GM18909 (cell line): Measurements from ENCODE around the gene TCP10L.
A peak's percentile ranks its signal among the peaks of the same experiment; 100 is the strongest.
"Not testable (repeated sequence)": the region's sequence is repeated elsewhere in the genome, so short reads cannot be mapped to it uniquely, and the experiment has no call there.

Experiments used
- ATAC-seq: cut with Tn5 transposase; IDR thresholded peaks from one replicate; pipeline ENCODE4 v1.9.1; 2021; ENCODE audit warnings: mild to moderate bottlenecking; ENCODE audit not compliant: unreplicated experiment, poor library complexity

Gene TCP10L, protein sequence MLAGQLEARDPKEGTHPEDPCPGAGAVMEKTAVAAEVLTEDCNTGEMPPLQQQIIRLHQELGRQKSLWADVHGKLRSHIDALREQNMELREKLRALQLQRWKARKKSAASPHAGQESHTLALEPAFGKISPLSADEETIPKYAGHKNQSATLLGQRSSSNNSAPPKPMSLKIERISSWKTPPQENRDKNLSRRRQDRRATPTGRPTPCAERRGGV

GRCh38 chr21:32585042-32585710 is at the start of gene TCP10L:
Gene TCP10L, minus strand, starts transcription at chr21:32585523. Its CDS starts 1,219 bp downstream, at chr21:32584304.
- no peak for ATAC-seq

GRCh38 chr21:32626621-32627196 is 41.4 kb upstream of the TCP10L start:
- ATAC-seq, result no peak

- not testable (repeated sequence) for ATAC-seq
Measured at GRCh38 chr21:32618218-32618617, 32.9 kb upstream of the TCP10L start.

- ATAC-seq, result no peak
Measured at GRCh38 chr21:32613436-32614043, 28.2 kb upstream of the TCP10L start.

GRCh38 chr21:32612999-32613337 is 27.6 kb upstream of the TCP10L start:
- no peak for ATAC-seq

DNA sequence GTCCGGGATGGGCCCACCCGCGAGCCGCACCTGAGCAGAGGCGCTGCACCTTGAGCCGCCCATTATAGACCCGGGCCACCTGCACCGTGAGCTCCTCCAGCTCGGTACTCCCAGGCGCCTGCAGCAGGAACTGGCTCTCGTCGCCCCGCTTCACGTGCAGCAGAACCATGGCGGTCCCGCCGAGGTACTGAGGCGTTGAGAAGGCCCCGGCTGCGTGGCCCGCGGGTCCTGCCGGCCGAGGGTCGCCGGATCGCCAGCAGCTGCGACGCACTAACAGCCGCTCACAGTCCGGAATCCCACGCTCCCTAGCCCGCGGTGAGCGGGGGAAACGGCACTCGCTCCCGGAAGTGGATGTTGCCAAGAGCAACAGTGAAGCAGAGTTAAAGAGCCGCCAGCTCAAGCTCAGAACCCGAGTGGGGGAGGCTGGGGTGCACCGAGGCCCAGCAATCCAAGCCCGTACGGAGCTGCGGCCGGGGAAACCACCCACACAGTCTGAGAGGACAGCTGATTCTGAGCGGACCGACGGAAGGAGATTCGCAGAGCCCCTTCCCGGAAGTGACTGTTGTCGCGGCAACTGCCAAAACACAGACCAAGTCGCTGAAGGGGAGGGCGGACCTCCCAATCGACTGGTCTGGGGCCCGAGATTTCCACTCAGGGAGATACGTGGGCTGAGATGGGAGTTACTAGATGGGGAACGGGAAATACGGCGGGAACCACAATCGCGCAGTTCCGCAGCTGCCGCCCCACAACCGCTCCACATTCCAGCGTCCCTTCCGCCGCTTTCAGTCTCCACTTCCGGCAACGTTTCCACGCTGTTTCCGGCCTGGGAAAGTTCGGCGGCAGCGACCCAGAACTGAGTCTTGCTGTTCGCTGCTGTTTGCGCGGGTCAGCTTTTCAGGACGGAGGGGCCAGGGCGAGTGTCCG is 27.0 kb upstream of the TCP10L start, which contains the start of gene CFAP298:
TSS of gene CFAP298 (minus strand) at position 303 of the 924 bp plus-strand sequence. CDS start at position 169, 134 bp downstream.
- peak; percentile 97 for ATAC-seq

- peak; percentile 21 for ATAC-seq
Measured at GRCh38 chr21:32611471-32611997, 26.2 kb upstream of the TCP10L start.

GRCh38 chr21:32610940-32611339 is 25.6 kb upstream of the TCP10L start:
- not testable (repeated sequence) for ATAC-seq

DNA sequence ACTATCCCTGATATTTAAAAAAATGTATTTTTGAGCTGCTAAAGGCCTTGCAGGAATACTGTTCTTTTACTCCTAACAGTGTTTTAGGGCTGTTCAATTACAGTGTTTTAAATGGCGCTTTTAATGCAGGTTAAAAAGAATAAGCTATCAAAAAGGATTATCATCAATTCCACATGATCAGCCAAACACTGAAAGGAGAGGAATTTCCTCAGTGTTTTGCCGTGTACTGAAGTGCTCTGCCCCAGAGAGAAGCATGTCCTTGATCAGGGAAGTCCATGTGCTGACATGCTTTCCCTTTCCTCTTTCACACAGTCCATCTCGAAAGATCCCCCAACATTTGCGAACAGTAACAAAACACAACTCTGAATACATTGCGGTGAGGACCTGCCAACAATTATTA is 23.5 kb upstream of the TCP10L start:
- no peak for ATAC-seq

DNA sequence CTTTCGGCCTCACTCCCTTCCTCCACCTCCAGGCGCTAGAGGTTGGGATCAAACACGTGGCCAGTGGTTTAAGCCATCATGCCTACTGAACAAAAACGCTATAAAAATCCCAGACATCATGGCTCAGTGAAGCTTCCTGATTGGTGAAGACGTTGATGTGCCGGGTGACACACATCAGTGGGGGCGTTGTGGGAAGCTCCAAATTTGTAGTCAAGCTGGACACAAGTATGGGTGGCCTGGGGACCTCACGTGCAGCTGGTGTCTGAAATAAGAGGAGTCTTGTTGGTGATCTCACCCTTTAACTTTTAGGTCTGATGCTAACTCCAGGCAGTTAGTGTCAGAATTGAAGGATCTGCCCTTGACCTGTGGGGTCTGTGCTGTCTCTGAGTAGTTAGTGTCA is 20.1 kb upstream of the TCP10L start:
- ATAC-seq, result no peak

- ATAC-seq, result no peak
Measured at GRCh38 chr21:32604464-32604863, 19.1 kb upstream of the TCP10L start.

GRCh38 chr21:32603131-32603530 is 17.8 kb upstream of the TCP10L start:
- no peak for ATAC-seq

- ATAC-seq, result no peak
Measured at GRCh38 chr21:32602099-32602498, 16.8 kb upstream of the TCP10L start.

- no peak for ATAC-seq
Measured at GRCh38 chr21:32599526-32599925, 14.2 kb upstream of the TCP10L start.

DNA sequence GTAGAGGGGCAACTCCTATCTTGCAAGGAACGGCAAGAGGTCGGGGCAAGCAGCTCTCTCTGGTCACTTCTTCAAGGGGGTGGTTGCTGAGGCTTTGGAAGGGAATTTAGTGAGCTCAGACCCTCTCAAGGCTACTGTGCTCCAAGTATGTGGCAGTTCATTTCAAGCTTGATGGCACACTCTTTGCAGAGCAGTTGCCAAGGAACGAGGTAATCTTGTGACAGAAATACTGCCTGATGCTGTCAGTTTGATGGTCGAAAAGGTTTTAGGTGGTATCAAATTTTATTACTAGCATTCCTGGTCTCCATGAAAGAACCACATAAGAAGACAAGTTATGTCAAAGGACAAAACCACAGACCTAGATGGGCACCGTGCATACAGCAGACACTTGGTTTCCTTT is 13.8 kb upstream of the TCP10L start:
- no peak for ATAC-seq

- no peak for ATAC-seq
Measured at GRCh38 chr21:32597205-32597604, 11.9 kb upstream of the TCP10L start.

DNA sequence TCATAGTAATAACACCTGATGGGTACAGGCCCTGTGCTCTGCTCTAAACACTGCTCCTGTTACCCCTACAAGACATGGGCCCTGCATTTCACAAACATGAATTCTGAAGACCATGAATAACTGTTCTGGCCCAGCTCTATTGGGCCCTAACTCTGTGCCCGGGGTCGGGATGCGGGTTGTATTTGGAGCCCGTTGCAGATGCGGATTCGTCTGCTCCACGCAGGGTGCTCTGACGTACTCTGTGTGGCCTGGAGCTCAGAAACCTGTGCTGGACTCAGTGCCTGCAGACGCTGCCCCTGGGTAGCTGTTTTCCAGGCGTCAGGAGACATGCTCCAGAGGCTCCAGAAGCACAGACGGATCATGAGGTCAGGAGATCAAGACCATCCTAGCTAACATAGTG is 10.1 kb upstream of the TCP10L start:
- ATAC-seq, result no peak

DNA sequence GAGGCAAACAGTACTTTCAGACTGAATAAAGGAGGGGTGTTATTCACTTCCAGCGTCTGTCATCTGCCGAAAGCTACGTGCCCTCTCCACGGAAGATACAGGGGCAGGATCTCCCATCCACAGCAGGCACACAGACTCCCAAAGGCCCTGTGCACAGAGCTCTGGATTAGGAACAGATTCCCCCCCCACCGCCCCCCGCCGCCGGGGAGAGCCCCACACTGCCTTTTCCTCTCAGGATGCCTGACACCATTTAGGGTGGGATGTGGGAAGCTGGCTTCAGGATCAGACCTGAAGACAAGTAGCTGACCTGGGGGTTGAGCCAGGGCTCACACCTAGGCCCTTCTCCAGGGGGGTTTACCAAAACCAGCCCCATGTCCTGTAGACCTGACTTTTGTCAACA is 8.4 kb upstream of the TCP10L start:
- no peak for ATAC-seq

- ATAC-seq, result no peak
Measured at GRCh38 chr21:32592929-32593502, 7.7 kb upstream of the TCP10L start.

GRCh38 chr21:32590130-32590529 is 4.8 kb upstream of the TCP10L start:
- no peak for ATAC-seq
